HG02938 (cell line): ENCODE data around the gene SH3PXD2A.

Experiments
- ATAC-seq: cut with Tn5 transposase; IDR thresholded peaks from one replicate; pipeline ENCODE4 v1.9.1; 2021; ENCODE audit warnings: mild to moderate bottlenecking, moderate library complexity; ENCODE audit not compliant: unreplicated experiment

SH3PXD2A gene

DNA sequence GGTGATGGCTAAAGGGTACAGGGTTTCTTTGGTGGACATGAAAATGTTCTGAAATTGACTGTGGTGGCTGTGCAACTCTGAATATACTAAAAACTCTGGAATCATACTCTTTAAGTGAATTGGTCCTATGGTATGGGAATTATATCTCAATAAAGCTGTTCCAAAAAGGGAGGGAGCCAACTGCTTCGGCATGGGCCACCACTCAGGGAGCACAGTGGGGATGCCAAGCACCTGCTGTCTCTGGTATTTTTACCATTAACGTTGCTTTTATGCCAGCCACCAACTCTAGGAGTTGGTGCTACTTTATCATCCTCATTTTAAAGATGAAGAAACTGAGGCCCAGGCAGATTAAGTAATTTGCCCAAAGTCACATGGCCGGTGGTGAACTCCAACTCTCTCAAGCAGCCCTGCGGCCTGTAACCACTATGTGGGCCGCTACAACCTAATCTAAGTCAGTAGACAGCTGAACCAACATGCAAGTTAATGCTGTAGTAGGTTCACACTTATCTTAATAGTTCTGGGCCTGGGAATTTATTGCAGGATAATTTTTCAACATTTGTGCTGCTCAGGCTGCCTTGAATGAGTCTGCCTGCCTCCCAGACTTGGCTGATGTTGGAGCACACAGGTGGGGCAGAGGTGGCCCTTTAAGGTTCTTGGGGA lies 20.8 kb downstream of the SH3PXD2A start:
- no peak for ATAC-seq

DNA sequence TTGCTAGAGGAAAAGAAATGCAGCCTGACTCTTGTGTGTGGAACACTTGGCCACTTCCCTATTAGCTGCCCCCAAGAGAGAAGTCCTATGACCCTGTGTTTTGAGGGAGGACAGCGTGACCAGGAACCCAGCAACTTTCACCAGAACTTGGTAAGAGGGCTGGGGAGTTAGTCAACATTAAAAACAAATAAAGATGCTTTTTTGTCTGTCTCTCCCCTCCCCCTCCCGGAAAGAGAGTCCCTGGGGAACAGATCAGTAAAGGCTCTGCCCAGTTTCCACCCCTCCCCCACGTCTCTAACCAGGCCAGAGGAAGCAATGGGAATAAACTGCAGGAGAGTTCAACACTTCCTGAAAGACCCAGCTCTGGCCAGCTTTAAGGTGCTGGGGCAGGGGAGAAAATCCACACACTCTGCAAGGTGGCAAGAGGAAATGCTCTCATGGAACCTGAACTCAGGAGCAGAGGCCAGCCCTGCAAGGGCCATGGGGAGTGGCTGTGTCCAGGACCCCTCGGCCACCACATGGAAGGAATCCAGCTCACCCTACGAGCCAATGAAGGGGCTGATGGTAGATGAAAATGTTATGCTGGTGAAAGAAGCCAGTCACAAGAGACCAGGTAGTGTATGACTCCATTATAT lies 21.5 kb downstream of the SH3PXD2A start:
- no peak for ATAC-seq

DNA sequence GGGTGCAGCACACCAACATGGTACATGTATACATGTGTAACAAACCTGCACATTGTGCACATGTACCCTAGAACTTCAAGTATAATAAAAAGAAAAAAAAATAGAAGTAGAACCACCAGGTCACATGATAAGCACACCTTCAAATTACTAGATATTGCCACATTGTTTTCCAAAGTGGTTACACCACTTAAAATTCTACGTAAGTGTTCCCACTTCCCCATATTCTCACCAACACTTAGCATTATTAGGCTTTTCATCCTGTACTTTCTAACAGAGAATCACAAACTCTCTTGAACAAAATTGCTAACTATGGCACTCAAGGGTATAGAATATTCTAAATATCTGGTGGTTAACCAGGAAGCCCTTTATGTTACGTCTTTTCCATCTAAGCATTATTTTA lies 22.6 kb downstream of the SH3PXD2A start:
- no peak for ATAC-seq

DNA sequence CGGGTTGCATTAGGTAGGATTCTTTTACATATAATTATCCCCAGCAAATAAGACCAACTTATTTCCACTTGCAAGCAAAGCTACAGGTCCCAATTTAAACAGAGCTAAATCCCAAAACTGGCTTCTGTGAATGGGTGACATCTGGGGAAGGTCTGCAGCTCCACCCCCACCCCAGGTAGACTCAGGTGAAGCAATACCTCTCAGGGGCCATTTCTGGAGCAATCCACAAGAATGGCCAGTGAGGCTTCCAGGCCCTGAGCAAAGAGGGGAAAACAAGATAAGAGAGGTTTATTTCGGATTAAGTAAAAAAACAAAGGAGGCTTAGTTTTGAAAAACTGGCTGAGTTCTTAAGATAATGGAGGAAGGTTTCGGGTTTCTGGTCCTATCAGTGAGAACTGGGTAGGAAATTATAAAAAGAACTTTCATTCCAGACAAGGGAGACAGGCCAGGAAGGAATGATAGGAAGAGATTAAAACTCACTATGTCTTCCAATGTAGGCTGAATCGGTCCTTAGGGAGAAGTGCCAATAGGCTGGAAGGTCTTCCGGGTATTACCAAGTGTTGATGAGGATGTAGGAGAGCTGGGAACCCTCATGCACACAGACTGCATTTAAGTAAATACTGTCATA lies 25.4 kb downstream of the SH3PXD2A start:
- ATAC-seq, result no peak

DNA sequence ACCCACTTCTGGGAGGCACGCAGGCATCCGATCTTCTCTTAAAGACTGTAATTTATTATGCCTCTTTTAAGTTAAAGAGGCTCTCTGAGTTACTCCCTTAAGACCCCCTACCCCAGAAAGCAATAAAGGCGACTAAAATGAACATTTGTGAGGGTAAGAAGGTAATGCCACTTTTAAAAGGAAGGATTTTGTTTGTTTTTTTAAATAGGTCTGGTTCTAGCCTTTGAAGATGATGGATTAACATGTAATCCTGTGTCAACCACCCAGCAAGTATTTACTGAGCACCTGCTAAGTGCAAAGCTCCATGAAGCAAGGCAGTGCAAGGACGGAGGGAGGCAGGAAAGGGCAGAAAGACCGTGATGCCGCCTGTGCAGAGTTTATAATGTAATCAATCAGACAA lies 26.1 kb downstream of the SH3PXD2A start:
- ATAC-seq, result no peak

DNA sequence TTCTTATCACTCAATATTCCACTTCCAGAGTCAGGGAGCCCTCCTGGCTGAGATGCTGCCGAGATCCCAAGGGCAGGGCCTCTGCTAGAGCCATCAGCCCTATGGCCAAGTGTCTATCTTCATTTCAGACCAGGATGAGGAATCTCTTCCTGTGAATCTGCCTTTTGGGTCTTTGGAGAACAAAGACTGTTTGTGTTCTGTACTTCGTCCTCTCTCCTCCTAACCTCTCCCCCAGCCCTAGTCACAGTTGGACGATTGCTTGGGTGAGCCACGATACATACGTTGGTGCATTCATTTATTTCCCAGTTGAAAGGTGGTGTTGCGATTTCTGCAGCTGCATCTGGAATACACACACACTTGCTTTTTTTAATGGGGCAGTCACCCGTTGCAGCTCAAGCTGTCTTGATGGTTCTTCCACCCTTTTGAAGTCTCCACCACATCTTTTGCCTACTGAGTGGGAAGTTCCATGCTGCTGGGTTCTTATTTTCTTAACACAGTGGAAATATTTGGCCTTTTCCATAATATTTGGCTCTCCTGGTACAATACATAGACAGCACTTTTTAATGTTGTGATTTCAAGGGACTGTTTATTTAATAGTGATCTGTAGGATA lies 26.7 kb downstream of the SH3PXD2A start:
- ATAC-seq, result no peak

DNA sequence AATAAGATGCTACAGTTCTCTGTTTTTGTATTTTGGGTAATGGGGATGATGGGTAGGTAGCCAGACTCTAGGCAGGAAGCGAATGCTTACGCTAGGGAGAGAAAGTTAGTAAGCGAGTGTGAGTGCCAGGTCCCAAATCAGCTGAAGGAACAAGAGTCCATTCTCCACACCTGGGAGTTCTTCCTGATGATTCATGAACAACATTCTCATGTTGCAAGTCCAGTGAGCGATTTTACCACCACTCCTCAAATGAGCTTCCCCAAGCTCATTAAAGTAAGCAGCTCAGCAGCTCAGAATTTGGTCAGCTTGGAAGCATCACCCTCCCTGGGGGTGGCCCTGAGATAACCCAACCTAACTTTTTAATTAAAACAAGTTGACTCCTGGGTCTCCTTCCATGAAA lies 27.3 kb downstream of the SH3PXD2A start:
- no peak for ATAC-seq

DNA sequence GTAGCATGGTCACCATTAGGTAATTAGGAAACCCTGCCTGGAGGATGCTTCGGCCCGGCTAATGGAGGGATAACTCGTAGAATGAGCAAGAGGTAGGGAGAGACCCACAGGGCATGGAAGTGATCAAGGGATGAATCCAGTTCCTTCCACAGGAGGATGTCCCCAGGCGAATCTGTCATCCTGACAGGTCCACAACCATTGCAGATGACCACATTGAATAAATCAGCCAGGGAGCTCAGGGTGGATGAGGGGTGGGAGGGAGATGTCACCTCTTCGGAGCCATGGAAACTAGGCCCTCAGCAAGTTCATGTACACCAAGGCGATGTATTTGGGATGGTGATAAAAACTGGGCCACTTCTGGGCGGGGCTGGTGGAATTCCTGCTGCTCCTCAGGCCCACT lies 28.5 kb downstream of the SH3PXD2A start:
- ATAC-seq, result no peak

DNA sequence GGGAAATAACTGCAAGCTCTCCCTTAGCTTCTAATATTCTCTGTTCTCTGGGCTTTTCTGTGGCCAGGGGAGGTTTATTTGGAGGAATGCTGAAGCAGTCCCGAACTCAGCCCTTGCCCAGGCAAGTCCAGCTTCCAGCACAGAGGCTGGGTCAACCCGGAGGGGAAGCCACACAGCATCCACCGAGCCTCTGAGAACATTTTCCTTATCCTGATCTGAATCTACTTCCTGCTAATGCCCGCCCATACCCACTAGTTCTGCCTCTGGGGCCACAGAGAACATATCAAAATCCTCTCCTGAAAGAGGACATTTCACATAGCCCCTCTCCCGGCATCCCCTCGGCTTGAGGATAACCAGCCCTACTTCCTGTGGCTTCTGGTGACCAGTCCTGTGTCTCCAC lies 31.1 kb downstream of the SH3PXD2A start:
- no peak for ATAC-seq

DNA sequence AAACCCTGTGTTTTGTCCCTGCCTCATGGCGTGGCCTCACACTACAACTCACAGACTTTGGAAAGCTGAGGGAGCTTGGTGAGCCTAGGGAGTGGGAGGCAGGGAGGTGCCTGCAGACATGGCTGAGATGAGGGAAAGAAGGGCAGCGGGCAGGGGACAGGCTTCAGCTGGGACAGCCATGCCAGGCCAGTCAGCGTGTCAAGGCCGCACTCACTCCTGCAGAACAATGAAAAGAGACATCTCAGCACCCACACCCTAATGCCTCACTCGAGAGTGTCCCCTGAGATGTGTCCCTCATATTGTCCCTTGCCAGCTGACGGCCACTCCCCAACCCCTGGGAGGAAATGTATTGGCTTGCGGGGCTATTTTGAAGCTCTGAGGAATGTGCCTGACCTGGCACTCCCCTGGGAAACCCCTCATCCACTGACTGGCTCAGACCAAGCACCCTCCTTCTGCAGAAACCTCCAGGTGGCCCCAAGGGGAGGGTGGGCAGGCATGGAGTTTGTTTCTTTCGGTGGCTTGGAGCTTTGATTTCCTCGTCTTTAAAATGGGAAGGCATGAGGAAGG lies 31.6 kb downstream of the SH3PXD2A start:
- ATAC-seq, result no peak

DNA sequence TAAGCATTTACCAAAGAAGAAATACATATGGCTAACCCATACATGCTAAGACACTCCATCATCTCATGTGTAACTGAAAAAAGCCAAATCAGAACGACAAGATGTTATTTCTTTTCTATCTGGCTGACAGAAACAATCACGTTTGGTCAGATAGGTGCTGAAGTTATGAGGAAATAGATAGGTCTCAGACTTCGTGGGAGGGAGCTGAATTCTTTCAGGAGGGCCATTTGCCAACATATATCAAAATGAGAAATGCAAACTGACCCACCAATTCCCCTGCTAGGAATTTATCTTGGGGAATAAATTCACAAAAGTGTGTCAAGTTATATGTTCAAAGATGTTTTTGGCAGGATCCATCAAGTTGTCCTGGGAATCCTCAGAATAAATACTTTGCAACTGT lies 32.6 kb downstream of the SH3PXD2A start:
- ATAC-seq, result no peak

DNA sequence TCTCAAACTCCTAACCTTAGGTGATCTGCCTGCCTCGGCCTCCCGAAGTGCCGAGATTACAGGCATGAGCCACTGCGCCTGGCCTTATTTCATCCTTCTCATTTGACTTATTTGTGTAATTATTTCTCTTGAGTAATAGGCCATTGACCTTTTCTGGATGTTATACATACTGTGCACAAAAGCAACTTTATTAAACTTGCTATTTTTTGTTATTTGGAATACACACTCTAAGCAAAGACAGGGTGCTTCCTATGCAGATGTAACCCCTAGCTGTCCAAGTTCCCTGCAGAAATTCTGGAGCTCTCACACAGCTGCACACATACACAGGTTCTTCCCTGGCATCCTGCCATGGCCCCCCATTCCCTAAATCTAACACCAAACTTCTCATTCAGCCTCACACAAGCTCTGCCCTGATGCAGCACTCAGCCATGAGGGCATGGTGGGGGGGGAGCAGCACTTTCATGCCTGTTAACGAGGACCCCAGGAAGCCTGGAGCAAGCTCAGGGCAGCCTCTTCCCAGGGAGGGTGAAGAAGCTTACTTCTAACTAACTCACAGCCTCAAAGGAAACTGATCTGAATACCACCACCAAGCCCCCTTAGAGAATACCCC lies 33.2 kb downstream of the SH3PXD2A start:
- ATAC-seq, result no peak

DNA sequence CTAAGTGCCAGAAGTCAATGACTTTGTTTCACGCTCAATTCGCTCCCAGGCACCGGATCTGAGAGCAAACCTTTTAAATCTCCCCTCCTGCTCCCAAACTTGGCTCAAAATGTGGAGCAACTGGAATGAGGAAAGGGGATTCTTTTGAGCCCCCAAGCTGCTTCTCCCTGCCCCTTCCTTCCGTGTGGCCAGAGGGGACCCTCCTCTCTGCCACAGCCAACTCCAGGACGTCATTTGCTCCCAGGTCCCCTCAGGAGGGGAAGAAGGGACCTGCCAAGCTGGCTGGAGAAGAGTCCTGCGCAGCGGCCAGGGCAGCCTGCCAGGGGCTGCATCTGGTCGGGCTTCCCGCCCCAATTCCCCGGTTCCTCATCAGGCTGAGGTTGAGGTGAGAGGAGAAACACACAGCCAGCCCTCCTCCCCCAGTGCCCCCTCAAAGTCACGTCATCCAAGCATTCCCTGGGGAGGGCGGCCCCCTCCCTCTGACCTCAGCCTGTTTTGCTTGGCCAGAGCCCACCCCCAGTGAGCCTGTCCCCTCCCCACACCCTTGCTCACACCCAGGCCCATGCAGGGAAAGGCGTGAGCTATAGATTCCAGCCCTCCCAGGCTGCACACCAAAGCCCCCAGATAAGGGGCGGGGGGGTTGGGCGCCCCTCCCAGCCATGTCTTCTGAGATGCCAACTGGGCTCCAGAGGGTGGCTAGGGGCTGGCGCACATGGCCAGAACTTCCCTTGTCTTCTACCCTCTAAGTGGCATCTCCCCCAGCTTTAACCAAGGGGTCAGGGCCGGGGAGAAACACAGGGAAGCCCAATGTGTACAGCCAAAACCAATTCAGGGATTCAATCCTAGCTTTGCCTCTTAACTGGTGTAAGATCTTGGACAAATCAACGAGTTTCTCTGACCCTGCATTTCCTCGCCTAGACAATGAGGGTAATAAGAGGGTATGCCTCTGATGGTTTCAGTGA lies 35.0 kb downstream of the SH3PXD2A start:
- no peak for ATAC-seq

DNA sequence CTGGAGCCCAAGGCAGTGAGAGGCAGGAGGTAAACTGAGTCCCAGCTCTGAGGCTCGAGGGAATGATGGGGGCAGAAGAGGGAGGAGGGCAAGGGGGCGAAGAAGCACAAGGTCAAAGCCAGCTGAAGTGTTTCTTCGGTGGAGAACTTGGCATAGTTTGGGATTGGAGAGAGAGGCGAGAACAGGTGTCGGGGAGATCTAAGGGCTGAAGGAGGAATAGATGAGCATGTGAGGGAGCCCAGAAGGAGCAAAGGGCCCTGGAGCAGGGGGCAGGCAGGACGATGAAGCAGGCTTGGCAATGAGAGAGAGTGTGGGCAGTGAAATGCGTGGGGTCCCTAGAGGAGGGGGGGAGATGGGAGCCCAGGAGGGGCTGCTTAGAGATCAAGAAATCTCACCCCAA lies 35.9 kb downstream of the SH3PXD2A start:
- ATAC-seq, result no peak

DNA sequence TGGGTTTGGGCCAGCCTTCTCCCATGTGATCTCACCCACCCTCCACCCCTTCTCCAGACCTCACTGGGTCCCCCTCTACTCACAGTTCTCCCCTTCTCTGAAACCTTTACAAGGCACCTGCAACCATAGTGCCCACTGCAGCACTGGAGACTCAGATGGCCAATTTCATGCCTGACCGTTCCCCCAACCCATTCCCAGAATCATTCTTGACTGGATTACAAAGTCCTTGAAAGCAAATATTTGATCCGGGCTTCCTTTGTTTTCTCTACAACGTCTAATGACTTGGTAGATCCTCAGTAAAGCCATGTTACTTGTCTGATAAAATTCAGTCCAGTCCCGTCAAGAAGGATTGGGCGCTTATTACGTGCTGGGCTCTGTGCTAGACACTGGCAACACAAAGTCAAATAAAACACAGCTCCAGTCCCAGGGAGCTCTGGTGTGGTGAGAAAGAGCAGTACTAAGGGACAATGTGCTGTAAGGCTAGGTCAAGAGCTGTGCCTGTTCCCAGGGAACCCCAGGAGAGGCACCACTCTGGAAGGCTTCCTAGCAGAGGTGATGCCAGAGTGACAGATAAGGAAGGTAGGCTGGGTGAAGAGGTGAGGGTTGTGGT lies 36.5 kb downstream of the SH3PXD2A start:
- no peak for ATAC-seq

DNA sequence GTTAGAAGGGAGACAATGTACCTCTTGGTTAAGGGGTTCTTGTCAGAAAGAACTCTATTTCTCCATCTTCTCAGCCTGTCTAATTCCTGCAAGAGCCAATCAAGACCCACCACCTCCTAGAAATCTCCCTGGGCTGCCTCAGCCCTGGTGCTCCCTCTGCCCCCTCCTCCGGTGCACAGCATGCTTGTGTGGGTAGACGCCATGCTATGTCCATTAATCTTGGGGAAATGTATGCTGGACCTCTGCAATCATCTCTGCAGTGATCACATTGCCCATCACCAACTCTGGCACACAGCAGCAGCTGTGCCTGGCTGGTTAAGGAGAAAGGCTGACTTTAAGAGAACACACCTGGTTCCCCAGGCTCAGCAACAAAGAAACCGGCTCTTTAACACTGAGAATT lies 37.3 kb downstream of the SH3PXD2A start:
- ATAC-seq, result no peak

DNA sequence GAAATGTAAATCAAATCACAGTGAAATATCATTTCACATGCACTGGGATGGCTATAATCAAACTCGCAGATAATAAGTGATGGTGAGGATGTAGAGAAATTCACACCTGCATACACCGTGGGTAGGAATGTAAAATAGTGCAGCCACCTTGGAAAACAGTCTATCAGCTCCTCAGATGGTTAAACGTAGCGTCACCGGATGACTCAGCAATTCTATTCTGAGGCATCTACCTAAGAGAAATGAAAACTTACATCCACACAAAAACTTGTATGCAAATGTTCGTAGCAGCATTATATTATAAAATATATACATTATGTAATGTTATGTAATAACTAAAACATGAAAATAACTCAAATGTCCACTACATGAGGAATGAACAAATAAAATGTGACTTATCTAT lies 38.9 kb downstream of the SH3PXD2A start:
- no peak for ATAC-seq

DNA sequence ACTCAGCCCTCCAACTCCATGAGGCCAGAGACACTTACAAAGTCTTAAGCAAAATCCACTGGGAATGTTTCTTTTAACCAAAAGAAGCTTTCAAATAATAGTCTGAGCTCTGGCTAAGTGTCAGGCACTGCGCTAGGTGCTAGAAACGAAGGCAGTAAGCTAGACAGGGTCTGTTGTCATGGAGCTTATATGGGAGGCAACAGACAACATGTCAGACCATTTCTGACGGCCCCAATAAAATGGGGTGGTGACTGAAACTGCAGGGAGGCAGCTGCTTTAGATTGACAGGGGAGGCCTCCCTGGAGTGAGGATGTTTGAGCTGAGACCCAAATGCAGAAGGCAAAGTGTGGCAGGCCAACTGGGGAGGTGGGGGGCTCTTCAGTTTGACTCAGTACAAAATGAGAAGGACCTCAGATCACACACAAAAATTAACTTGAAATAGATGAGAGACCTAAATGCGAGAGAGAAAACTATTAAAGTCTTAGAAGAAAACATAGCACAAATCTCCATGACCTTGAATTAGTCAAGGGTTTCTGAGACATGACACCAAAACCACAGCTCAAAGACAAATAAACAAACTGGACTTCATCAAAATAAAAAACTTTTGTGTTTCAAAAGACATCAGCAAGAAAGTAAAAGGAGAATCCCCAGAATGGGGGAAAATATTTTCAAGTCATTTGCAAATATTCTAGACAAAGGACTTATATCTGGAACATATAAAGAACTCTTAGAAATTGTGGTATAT lies 40.6 kb downstream of the SH3PXD2A start:
- no peak for ATAC-seq

DNA sequence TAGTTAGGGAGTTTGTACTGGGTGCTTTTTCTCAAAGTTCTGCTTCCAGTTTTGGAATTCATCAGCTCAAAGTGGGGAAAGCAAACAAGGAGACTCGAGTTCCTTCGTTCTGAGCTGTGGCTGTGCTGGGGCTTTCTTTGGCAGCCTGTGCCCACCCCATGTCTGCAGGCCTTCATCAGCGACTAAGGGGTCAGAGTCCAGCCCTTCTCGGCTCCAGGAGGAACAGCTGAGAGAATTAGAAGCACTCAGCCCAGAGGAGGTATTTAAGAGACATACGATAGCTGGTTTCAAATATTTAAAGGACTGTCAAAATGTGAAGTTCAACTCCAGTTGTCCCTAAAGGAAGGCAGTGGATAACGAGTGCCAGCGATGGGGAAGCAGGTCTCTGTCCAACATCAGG lies 41.3 kb downstream of the SH3PXD2A start:
- no peak for ATAC-seq
